GM04503 (cell line): Measurements from ENCODE around the gene PARM1.

Experiments
- DNase-seq: peaks from one replicate; pipeline ENCODE4 v3.0.0-alpha.2; 2012; ENCODE audit warnings: low read depth

Gene PARM1

DNA sequence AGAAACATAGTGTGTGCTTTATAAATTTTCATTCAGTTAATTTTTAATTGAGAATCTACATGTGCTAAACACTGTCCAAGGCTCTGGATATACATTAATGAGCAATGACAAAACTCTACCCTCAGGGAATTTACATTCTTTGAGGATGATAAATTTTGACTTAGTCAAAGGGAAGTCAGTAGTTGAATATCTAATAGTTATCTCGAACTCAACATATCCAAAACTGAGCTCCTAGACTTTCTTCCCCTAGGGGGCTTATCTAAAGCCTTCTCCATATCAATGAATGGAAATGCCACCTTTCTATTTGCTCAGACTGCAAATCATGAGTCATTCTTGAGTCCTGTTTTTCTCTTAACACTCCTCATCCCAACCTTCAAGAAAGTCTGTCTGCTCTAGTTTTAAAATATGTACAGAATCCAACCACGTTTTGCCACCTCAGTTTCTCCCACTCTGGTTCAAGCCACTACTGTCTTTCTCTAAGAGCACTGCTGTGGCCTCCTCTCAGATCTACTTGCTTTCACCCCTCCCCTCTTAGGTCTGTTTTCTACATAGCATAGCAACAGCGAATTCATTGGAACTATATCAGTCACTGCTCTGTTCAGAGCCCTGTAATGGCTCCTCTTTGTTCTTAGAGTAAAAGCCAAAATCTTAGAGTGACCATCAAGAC lies 9.5 kb downstream of the PARM1 start:
- DNase-seq = no peak

DNA sequence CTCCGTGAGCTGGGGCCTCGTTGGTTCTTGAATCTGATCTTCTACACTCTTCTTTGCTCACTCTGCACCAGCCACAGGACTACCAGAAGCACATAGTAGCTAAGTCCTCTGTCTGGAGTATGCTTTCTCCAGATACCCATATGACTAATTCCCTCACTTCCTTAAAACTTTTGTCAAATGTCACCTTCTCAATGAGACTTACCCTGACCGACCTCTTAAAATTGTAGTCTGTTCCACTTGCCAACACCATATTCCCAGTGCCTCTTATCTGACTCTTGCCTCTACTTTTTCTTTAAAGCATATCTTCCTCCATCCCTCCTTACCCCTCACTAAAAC lies 10.0 kb downstream of the PARM1 start:
- no peak for DNase-seq

DNA sequence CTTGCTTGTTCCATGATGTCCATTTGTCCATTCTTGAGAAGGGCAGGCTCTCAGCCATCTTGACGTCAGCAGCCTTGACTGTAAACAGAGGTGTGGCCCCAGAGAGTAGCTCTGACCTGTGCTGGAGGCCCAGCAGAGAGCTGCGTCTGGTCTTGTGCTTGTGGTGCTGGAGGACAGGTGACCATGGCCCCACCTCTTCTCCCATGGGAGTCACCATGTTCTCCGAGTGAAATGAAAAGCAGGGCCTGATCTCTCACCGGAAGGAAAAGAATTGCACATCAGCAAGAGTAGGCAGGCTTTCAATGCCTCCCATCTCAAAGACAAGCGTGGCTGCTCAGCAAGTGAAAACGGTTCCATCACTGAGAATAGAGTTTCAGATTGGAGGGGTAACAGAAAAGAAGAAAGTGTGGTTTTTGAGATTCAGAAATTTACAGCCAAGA lies 11.5 kb downstream of the PARM1 start:
- no peak for DNase-seq

DNA sequence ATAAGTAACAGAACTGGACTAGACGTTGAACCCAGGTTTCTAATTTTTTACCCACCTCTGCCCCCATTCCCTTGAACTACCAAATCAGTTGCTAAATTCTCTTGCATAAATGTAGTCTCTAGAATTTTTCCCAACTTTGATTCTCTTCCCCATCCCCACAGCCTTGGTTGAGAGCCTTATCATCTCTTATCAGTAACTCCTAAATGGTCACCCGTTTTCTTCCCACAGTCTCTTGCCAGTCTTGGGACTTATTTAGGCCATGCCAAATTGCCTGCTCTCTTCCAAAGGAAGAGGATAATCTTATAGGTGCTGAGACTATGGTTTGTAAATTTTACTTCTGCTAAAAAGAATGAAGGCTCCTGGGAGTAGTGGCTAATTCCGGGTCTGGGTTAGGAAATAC lies 13.3 kb downstream of the PARM1 start:
- DNase-seq = no peak

DNA sequence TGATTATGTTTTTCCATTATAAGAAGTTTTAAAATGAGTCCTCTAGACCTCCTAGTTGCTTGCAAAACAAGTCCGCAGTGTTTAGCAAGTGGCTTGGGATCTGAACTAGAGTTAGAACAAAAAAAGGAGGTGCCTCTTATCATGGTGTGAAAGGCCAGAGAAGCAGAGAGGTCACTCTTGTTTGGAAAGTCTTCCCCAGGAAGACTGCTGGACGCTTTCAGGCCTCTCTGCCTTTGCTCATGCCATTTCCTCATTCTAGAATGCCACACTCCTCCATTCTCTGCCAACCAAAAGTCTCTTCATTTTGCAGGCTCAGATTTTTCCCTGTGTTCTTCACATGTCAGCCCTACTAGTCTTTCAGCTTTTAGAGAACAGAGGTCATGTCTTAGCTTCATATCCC lies 14.9 kb downstream of the PARM1 start:
- DNase-seq = no peak

DNA sequence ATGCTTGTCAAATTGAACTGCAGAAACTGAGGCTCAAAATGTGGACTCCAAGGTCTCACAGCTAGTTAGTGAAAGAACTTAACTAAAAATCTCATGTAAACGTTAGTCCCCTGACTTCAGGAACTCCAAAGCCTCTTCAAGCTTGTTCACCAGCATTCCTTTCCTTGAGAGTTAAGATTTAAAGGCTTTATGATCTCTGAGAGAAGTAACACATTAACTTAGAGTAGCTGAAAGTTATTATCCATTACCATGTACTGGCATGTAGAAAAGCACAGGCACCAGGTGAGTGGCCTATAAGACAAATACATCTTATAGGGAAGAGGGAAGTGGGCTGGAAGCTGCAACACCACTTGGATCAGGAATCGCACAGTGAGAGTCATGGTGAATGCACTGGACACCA lies 15.3 kb downstream of the PARM1 start:
- DNase-seq = no peak

DNA sequence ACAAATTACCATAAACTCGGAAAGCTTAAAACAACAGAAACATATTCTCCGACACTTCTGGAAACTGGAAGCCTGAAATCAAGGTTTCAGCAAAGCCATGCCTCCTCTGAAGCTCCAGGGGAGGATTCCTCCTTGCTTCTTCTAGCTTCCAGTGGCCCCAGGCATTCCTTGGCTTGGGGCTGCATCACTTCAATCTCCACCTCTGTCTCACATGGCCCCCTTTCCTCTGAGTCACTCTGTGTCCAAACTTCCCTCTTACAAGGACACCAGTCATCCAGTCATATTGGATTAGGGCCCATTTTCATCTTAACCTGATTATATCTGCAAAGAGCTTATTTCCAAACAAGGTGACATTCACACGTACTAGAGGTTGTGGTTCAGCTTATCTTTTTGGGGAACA lies 17.3 kb downstream of the PARM1 start:
- DNase-seq = no peak

DNA sequence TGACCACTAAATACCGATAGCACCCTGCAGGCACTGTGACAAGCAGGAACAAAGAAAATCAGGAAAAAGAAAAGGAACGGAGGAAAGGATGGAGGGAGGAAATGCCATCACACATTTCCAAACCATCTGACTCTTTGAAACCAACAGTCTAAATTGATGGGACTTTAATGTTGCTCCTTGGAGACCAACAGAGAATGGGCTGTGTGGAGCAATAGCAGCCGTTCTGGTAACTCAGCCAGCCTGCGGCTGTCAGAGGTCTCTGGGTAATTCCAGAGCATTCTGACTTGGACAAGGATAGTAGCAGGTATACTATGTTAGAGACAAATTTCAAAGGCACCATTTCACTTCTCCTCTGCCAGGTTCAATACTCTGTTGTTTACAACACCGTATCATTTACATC lies 18.0 kb downstream of the PARM1 start:
- DNase-seq = no peak

DNA sequence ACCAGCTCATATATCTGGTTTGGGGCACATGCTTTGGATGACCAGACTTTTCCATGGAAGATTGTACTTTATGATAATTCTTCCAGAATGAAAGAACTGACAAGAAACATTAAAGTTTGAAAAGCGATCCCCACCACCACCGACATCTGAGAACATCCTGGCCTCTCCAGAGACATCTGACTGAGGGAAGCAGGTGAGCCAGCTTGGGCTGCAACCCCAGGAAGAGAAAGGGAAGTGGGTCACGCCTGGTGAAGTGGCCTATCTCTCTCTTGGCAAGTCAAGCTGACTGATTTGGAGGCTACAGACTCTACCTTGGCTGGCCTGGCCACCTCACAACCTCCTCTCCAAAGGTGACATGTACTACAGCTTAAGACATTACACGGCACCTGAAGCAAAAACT lies 20.7 kb downstream of the PARM1 start:
- no peak for DNase-seq

DNA sequence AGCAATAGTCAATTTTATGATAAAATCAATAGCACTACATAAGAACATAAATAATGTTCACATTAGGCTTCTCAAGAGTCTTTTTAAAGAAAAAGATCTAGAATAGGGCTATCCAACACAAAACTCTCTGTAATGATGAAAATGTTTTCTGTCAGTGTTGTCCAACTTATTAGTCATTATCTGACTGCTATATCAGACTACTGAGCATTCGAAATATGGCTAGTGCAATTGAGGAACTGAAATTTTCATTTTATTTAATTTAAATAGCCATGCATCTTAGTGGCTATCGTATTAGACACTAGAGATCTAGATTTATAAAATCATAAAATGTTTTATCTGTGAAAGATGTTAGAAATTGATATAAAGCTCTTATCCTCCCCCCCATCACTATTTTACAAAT lies 26.0 kb downstream of the PARM1 start:
- DNase-seq = no peak

DNA sequence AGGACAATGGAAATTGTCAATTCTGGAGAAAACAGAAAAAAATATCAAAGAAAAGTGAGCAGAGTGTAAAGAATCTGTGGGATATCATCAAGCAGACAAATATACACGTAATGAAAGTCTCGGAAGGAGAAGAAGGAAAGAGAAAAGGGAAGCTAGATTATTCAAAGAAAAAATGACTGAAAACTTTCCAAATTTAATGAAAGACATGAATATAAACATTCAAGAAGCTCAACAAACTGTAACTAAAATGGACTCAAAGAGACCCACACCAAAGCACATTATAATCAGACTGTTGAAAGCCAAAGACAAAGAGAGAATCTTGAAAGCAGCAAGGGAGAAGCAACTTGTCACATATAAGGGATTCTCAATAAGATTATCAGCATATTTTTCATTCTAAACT lies 28.3 kb downstream of the PARM1 start:
- no peak for DNase-seq

DNA sequence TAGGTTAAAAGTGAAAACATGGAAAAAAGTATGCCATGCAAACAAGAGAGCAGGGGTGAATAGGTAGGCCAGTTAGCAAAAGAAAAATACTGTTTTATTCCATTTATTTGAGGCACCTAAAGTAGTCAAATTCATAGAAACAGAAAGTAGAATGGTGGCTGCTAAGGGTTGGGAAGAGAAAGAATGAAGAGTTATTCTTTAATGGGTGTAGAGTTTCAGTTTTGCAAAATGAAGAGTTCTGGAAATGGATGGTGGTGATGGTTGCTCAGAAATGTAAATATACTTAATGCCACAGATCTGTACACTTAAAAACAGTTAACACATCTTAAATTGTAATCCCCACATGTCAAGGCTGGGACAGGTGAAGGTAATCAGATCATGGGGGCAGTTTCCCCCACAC lies 29.7 kb downstream of the PARM1 start:
- no peak for DNase-seq

DNA sequence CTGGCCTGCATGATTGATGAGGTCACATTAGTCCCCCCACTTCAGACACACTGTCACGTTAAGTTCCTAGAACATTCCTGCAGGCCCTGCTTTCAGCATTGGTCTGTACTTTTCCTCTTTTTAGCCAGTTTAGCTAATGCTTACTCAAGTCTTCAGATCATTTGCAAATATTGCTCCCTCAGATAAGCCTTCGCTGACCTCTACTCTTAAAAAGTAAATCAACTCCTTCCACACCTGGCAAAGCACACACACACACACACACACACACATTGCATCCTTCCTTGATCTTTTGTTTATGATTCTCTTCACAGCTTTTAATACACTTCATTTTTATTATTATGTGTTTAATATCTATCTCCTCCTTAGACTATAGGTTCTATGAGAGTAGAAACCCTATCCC lies 31.4 kb downstream of the PARM1 start:
- DNase-seq = no peak

DNA sequence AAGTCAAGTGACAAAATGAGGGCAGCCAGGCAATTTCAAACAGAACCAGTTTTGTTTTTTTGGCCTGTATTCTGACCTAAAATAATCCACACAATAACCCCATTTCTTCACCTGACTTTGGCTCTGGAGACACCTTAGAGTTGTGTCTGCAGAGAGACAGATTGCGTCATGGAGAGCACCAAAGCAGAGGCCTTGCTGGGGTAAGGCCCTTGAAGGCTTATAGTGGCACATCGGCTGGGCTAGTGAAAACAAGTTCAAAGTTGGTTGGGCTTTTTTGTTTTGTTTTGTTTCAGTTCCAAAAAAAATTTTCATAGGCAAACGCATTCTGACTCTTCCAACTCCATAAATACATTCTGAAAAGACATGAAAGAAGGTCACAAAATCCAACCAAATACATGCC lies 34.4 kb downstream of the PARM1 start:
- no peak for DNase-seq

DNA sequence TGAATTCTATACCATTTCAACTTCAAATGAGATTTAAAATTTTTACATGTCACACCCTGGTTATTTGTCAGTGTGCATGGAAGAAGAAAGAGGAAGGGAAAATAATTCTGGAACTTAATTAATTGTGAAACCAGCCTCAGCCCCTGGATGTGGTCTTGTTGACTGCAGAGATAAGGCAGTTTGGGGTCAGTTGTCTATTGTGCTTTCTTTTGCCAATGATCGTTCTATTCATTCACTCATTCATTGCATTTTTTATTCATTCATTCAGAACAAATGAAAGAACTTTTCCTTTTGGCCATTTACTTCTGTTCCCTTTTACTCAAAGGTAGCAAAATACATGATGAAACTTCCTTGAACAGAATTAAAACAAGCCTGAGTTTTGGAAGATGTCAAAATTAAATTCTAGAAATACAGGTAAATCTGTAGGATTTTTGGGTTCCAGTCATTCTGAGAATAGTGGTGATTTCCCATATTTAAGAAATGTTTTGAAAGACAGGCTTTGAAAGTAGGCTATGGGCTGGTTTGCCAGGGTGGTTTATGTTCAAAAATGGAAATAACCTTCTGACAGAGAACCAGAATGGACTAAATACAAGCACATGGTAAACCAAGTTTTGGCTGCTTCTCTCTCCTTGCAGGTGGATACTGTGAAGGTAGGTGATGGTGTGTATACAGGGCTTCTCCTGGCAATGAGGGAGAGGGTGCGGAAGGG lies 35.7 kb downstream of the PARM1 start:
- DNase-seq = no peak

DNA sequence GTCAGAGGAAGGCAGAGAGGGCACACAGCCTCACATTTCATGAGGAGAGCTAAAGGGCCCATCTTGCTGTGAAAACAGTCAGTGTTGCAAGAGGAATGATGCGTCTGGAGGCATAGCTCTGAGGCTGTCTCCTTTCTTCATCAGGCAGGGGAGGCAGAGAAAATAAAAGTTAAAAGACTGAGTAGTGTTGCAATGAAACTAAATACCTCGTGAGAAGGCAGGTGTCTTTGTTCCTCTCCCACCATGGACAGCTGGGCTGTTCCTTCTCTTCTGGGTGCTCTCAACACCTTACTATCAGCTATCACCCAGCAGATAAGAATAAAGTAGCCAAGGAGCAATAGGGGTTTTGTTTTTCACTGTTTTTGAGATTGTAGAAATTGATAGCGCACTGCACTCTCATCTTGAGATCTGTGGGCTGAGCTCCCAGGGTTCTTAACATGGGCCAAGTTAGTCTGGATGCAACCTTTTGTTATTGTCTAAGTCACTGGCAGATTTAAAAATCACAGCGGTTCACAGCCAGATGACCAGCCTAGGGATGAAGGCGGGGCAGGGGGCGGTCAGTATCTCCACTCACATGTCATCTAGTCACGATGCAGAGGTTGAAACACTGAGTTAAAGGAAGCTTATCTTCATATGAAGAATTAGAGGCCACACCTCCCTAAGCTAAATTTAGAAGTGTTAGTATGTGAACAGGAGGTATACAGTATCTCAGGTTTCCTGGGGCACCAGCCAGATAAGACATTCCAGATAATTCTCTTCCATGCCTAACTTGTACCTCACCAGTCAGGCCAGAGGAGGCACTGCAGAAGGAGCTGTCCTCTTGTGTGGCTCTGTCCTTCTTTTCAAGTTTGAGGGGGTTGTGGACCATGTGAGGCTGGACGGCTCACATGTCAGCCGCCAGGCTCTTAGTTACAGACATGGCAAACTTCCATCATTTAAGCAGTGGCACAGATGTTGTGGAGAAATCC lies 36.9 kb downstream of the PARM1 start:
- DNase-seq = no peak

DNA sequence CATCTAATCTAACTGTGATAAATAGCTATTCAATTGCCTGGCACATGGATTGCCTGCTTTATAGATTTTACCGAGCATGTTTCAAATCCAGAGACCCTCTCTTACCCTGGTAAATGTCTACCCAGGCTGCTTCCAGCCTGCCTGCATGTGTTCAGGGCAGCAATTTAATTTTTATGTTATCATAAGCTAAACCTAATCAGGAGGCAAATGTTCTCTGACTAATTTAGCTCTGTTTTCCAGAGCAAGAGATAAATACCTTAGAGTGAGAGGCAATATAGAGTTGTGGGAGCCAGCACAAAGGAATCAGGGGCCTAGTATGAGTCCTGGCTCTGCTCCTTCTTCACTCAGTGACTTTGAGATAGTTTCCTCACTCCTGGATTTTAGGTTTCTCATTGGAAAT lies 37.7 kb downstream of the PARM1 start:
- DNase-seq = no peak

DNA sequence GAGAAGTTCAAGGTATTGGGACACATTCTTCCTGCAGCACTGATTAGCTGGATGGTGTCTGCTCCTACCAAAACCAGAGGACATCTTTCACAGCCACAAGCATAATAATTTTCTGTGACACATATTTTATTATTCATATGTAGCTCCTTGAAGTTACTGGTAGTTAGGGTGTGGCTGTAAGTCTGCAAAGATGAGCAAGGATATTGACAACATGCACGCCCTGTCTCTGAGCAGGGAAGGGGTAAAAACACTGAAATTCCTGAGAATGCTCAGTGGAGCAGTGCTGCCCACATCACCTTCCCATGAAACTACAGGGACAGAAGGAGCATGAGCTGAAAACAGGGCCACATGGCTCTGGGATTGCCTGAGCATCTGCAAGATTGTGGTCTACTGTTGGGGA lies 38.9 kb downstream of the PARM1 start:
- no peak for DNase-seq

DNA sequence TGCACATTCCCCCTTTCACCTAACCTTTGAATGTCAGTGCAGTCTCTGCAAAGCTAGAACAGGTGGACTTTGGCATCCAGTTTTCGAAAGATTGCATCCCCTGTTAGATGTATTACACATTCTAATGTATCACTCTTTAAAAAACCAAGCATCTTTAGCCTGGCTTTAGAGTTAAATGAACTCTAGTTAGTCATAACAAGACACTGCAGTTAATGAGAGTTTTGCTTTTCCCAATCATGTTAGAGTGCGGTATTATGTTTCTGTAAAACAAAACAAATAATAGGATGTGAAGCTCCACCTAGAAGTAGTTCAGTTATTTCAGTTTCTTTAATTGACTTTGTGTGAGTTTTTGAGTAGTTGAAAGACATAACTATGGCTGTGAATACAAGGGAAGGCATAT lies 42.2 kb downstream of the PARM1 start:
- no peak for DNase-seq

DNA sequence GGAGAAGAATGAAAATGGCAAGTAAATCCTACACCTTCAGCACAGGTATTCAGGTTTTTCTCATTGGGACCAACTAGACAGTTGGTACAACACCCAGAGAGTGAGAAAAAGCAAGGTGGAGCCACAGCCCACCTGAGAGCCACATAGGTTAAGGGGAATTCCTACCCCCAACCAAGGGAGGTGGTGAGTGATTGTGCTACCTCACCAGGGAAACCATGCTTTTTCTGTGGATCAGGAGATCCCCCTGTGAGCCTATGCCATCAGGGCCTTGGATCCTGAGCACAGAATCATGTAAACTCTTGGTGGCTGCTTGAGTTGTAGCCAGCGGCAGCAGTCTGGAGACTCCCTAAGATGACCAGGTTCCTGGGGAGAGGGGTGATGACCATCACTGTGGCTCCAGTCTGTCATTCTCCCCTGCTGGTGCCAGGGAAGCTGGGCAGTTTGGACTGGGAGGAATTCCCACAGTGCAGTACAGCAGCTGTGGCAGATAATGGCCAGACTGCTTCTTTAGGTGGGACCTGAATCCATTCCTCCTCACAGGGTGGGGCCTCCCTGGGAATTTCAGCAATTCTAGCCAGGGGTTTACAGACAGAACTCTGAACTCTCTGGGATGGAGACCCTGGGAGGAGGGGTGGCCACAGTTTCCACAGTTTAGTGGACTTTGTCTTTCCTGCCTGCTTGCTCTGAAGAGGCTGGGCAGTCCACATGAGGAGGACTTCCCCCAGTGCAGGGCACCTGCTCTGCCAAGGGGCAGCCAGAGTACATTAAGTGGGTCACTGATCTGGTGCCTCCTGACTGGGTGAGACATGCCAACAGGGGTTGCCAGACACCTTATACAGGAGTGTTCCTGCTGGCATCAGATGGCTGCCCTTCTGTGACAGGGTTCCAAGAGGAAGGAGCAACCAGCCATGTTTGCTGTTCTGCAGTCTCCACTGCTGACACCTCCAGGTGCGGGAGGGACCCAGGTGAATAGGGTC lies 43.2 kb downstream of the PARM1 start:
- DNase-seq = no peak

DNA sequence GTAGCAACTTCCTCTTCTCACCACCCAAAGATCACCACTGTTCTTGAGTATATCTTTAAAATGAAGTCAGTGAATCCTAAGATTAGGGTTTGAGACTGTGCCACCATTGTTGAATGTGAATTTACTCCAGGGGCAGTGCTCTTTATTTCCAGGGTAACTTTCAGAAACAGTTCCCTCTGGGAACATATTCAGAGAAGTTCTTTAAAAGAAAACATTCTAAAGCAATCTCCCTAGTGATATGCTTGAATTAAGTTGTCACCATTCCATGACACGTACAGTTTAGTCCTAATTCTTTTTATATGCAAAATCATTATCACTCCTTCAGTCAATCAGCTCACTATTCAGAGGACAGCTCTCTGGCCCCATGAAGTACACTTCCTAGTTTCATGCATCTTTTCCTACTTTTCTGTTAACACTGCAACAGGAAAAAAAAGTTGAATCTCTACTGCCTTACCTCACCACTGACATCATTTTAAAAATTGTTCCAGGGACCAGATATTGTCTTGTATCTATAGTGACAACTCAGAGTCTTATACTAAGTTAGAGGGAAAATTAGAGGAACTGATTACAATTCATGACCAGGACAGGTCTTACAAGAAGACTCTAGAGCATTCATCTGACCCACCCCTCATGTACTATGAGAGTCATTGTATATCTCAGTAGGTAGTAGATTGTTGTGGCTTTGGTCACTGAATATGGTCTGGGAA lies 49.8 kb downstream of the PARM1 start:
- no peak for DNase-seq
